A549 treated with DMSO at 1 μM for 4 hours (cell line): ENCODE results near the gene FNDC10. TPM values are rescaled to one million over a fixed set of nuclear protein-coding genes. Genes with fewer than 3 reads are reported as not detected.

Experiments
- total RNA-seq: library from RNA; stranded (reverse); fragments of 200-300 nt; extraction: Qiagen RNA extraction; gene quantifications from 5 replicates; pipeline ENCODE4 v1.2.3, GENCODE V29; 2022; ENCODE audit warnings: low read depth

The FNDC10 gene
- total RNA-seq = 6.3 to 10.2 TPM (median 7.4 TPM) in 5 replicates

DNA sequence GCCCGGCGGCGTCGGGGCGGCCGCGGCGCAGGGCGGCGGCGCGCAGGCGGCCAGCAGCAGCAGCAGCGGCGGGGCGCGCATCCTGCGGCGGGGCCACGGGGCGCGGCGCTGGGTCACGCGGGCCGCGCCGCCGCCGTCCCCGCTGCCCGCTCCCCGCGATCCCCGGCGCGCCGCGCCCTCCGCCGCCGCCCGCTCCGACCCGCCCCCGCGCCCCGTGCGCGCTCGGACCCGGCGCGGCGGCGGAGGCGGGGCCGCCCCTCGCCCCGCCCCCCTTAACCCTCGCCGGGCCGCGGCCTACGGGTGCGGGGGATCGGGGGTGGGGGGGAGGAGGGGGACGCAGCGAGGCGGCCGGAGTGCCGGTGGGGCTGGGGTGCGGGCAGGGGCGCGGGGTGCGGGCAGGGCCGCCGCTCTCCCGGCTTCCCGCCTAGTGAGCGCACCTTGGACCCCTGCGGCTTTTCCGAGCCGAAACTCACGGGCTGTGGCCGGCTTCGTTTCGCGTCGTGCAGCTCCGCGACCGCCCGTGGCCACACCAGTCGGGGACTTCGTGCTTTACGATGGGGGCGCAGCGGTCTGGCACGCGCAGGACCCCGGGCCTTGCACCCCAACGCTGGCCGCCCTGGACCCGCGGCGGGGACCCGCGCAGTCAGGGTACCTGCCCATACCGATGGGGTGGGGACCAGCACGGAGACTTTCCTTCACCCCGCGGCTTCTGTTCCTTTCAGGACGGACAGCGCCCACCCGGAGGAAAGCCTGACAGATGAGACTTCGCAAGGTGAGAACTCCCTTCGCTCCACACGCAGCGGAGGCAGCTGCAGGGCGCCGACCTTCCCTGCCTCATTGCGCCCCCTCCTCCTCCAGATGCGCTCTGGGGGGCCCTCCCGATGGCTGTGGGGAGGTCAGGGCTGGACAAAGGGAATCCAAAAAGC is at the start of gene FNDC10:
Gene FNDC10, minus strand, starts transcription at position 201 of the 926 bp plus-strand sequence. Its CDS starts 120 bp downstream, at position 81.

GRCh38 chr1:1631782-1632420 is 32.0 kb upstream of the FNDC10 start, which contains the start of gene MMP23B:
MMP23B (plus strand) TSS chr1:1632173; CDS start chr1:1632219, 46 bp downstream.

GRCh38 chr1:1615256-1616044 is 15.5 kb upstream of the FNDC10 start, which contains the start of gene MIB2:
MIB2 (plus strand) TSS chr1:1615500; CDS start chr1:1623453, 7,953 bp downstream.

GRCh38 chr1:1574721-1575537 is 25.0 kb downstream of the FNDC10 start, which contains the start of gene SSU72:
SSU72 (minus strand) TSS chr1:1574863; CDS start chr1:1574557, 306 bp downstream.

Other genes starting within 250 kb of the FNDC10 start
- 0.14 to 0.27 TPM (median 0.23 TPM) in 5 replicates for gene MXRA8, start 241.6 kb downstream of the FNDC10 start, total RNA-seq
- 109 to 188 TPM (median 157 TPM) in 5 replicates for gene AURKAIP1, start 224.9 kb downstream of the FNDC10 start, total RNA-seq
- gene CCNL2, start 200.8 kb downstream of the FNDC10 start, total RNA-seq = 40.1 to 58.5 TPM (median 55.1 TPM) in 5 replicates
- gene MRPL20, start 192.8 kb downstream of the FNDC10 start, total RNA-seq = 130 to 154 TPM (median 133 TPM) in 5 replicates
- 0.07 to 0.09 TPM in 2 of 5 replicates, not detected in the others for gene ANKRD65, start 178.9 kb downstream of the FNDC10 start, total RNA-seq
- 6.1 to 16.9 TPM (median 13.8 TPM) in 5 replicates for gene VWA1, start 164.4 kb downstream of the FNDC10 start, total RNA-seq
- not detected in 5 replicates for gene ATAD3C, start 150.4 kb downstream of the FNDC10 start, total RNA-seq
- 1.6 to 3.5 TPM (median 2.7 TPM) in 5 replicates for gene ATAD3B, start 128.4 kb downstream of the FNDC10 start, total RNA-seq
- gene ATAD3A, start 88.0 kb downstream of the FNDC10 start, total RNA-seq = 30.4 to 40.6 TPM (median 33.6 TPM) in 5 replicates
- 0.44 to 0.77 TPM (median 0.56 TPM) in 5 replicates for gene TMEM240, start 59.5 kb downstream of the FNDC10 start, total RNA-seq
- gene SSU72, start 25.3 kb downstream of the FNDC10 start, total RNA-seq = 77.9 to 108 TPM (median 106 TPM) in 5 replicates
- gene MIB2, start 15.4 kb upstream of the FNDC10 start, total RNA-seq = 8.8 to 24.1 TPM (median 17.7 TPM) in 5 replicates
- gene MMP23B, start 32.0 kb upstream of the FNDC10 start, total RNA-seq = 0.52 to 1.0 TPM (median 0.83 TPM) in 5 replicates
- 22.4 to 27.4 TPM (median 26.3 TPM) in 5 replicates for gene CDK11B, start 58.9 kb upstream of the FNDC10 start, total RNA-seq
- 9.7 to 15.2 TPM (median 13.6 TPM) in 5 replicates for gene SLC35E2B, start 92.7 kb upstream of the FNDC10 start, total RNA-seq
- 19.0 to 25.2 TPM (median 23.1 TPM) in 5 replicates for gene CDK11A, start 124.2 kb upstream of the FNDC10 start, total RNA-seq
- gene NADK, start 178.3 kb upstream of the FNDC10 start, total RNA-seq = 25.8 to 41.6 TPM (median 36.4 TPM) in 5 replicates